B cell (primary cell): ENCODE measurements around the gene ATP8B1.

ENCODE experiments used
- EZH2 ChIP-seq: IDR thresholded peaks from 2 replicates; pipeline ENCODE4 v1.6.1; 2012; ENCODE audit warnings: borderline replicate concordance, low read depth, mild to moderate bottlenecking, moderate library complexity, low read length; ENCODE audit not compliant: insufficient read depth, poor library complexity, severe bottlenecking
- TF ChIP-seq, protein P1 (sequence below): fragments of 200-600 bp; IDR thresholded peaks from one replicate; pipeline ENCODE4 v1.8.0; 2022; ENCODE audit warnings: antibody characterized with exemption, mild to moderate bottlenecking

DNA sequence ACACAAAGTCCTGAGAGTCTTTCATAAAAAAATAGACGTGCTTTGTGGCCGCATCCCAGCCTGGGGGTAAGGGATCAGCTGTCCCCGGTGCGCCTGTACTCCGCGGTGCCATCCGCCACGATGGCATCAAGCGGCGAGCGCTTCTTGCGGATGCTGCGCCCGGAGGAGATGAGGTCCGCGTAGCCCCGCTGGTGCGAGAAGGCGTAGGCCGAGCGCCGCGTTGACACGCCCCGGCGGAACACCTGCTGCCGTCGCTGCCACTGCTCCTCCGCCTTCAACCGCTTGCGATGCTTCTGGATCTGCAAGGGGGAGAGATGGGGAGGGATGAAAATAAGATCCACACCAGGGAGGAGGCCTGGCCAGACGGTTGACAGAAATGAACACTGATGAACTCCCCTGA lies 154.7 kb downstream of the ATP8B1 start:
- TF ChIP-seq, protein P1, sequence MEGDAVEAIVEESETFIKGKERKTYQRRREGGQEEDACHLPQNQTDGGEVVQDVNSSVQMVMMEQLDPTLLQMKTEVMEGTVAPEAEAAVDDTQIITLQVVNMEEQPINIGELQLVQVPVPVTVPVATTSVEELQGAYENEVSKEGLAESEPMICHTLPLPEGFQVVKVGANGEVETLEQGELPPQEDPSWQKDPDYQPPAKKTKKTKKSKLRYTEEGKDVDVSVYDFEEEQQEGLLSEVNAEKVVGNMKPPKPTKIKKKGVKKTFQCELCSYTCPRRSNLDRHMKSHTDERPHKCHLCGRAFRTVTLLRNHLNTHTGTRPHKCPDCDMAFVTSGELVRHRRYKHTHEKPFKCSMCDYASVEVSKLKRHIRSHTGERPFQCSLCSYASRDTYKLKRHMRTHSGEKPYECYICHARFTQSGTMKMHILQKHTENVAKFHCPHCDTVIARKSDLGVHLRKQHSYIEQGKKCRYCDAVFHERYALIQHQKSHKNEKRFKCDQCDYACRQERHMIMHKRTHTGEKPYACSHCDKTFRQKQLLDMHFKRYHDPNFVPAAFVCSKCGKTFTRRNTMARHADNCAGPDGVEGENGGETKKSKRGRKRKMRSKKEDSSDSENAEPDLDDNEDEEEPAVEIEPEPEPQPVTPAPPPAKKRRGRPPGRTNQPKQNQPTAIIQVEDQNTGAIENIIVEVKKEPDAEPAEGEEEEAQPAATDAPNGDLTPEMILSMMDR = no peak
- TF ChIP-seq EZH2 = no peak
